Measurements from ENCODE around the gene COPA. TPM values are rescaled to one million over a fixed set of nuclear protein-coding genes. Genes with fewer than 3 reads are reported as not detected.
A peak's percentile ranks its signal among the peaks of the same experiment; 100 is the strongest.

Gene COPA
- polyA plus RNA-seq, 3 donors, result 76.7 to 199 (median 195) TPM

DNA sequence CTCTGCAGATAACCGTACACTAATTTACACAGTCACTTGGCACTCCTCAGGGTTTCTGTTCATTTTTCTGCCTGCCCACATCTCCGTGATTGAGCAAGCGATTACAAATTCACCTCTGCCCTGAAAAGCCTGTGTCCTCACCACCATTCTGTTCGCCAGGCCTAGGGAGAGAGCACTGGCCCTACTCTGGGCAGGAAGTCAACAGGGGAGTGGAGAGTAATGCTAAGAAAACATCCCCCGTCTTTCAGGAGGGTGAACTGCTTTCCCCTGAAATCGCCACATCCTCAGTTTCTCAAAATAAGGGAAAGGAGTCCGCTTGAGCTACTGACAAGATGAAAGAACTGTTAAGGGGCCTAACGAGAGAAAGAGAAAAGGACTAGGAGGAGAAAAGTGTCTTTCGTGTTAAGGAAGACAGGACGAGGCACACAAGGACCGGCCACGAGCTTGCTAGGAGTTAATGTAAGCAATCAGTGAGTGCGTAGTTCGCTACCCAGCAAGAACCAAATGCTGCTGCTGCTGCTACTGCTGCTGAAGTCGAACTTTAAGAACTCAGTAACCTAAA is 58.7 kb downstream of the COPA start:
- peak; percentile 17 to 54 (median 34) for DNase-seq
- Histone ChIP-seq H3K9ac (ENCODE audit: insufficient read depth, low read length, poor library complexity, severe bottlenecking) (peak overlapping the region; percentile 79), H3K9me3 (replicated peaks in 1 of 2; ENCODE audit: control insufficient read depth in 1 of 2, insufficient read depth in 1 of 2, low read length in 2 of 2) (no peaks in the 10 kb centered on the region), H3K27ac (ENCODE audit: low read depth in 1 of 2, low read length in 2 of 2) (peak overlapping the region; percentile 69 to 82), H4K20me1 (ENCODE audit: insufficient read depth, low read length) (no peaks in the 10 kb centered on the region), H3K4me2 (replicated peaks; ENCODE audit: extremely low read depth, low read length, poor library complexity, severe bottlenecking) (peak overlapping the region; percentile 90), H2AFZ (ENCODE audit: insufficient read depth, low read depth, low read length, poor library complexity, severe bottlenecking) (peak overlapping the region; percentile 82), H3K4me3 (replicated peaks in 1 of 3; ENCODE audit: low read depth in 2 of 3, low read length in 3 of 3) (peak overlapping the region; percentile 82 to 90 (median 83)), H3K27me3 (ENCODE audit: control insufficient read depth in 2 of 2, insufficient read depth in 2 of 2, low read length in 2 of 2) (no peaks in the 10 kb centered on the region), H3K36me3 (replicated peaks in 1 of 2; ENCODE audit: control insufficient read depth in 1 of 2, insufficient read depth in 2 of 2, low read length in 2 of 2) (peaks cover 46 to 50% of the 10 kb centered on the region in 2 donors), H3K4me1 (ENCODE audit: control insufficient read depth in 1 of 2, insufficient read depth in 2 of 2, low read length in 2 of 2) (peaks cover 19 to 22% of the 10 kb centered on the region in 2 donors), H3K79me2 (ENCODE audit: insufficient read depth, low read length) (peaks cover 22% of the 10 kb centered on the region)
- Mint-ChIP-seq H3K36me3 (peaks cover 48 to 52% of the 10 kb centered on the region in 2 donors), H3K27me3 (ENCODE audit: low read depth in 3 of 3) (peaks cover 0 to 7% (median 0%) of the 10 kb centered on the region in 3 donors), H3K27ac (peak overlapping the region; percentile 86 to 96 (median 94)), H3K9me3 (peaks cover 0 to 3% (median 0%) of the 10 kb centered on the region in 7 donors), H3K4me3 (peak overlapping the region; percentile 92 to 97), H3K4me1 (peaks cover 20% of the 10 kb centered on the region)
- no peak for TF ChIP-seq CTCF (IDR thresholded peaks at IDR 0.05)
- intact Hi-C loops (cut with micrococcal nuclease), result loop anchor here (2.0 to 10.0 kb wide), 4 partner anchors 20 to 180 kb away; partner anchors contain the start of genes COPA (in 1 of the 2), DCAF8 (in 1 of the 2) and NCSTN (in 1 of the 2)
- WGBS (ENCODE audit: insufficient coverage), result 0% methylated on average over 7 of the region's 15 CpGs

DNA sequence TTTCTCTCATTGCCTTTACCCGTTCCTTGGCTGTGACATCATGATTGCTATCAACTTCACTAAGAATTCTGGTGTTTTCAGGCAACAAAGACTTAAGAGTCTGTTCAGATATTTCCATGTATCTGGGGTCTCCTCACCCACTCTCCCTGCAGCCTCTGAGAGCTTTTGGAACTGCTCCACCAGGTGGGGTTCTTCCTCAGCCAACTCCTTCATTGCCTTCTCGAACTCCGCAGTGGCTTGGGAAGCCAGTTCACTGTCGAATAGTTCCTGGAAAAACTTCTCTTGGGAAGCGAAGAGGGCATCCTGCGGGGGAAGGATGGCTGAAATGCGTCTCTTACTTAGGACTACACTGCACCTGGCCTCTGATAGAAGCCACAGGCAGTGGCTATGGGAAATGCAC is 60.2 kb downstream of the COPA start:
- peaks cover 50 to 54% of the 10 kb centered on the region in 2 donors for H3K36me3 Mint-ChIP-seq
- H3K36me3 ChIP-seq (replicated peaks in 1 of 2; ENCODE audit: control insufficient read depth in 1 of 2, insufficient read depth in 2 of 2, low read length in 2 of 2), result peaks cover 51 to 56% of the 10 kb centered on the region in 2 donors
- no peak overlapping the region for H3K4me3 ChIP-seq (replicated peaks in 1 of 3; ENCODE audit: low read depth in 2 of 3, low read length in 3 of 3)
- no peak for TF ChIP-seq CTCF (IDR thresholded peaks at IDR 0.05)
- H3K4me1 Mint-ChIP-seq, result peaks cover 20% of the 10 kb centered on the region
- H3K4me3 Mint-ChIP-seq, result no peak overlapping the region
- H3K4me2 ChIP-seq (replicated peaks; ENCODE audit: extremely low read depth, low read length, poor library complexity, severe bottlenecking), result no peak overlapping the region
- no peak for DNase-seq
- H3K79me2 ChIP-seq (ENCODE audit: insufficient read depth, low read length), result peaks cover 22% of the 10 kb centered on the region
- peaks cover 19 to 22% of the 10 kb centered on the region in 2 donors for H3K4me1 ChIP-seq (ENCODE audit: control insufficient read depth in 1 of 2, insufficient read depth in 2 of 2, low read length in 2 of 2)
- H3K27me3 ChIP-seq (ENCODE audit: control insufficient read depth in 2 of 2, insufficient read depth in 2 of 2, low read length in 2 of 2), result no peaks in the 10 kb centered on the region
- WGBS (ENCODE audit: insufficient coverage), result 98% methylated on average over 6 of the region's 7 CpGs
- H3K9me3 ChIP-seq (replicated peaks in 1 of 2; ENCODE audit: control insufficient read depth in 1 of 2, insufficient read depth in 1 of 2, low read length in 2 of 2), result no peaks in the 10 kb centered on the region
- H3K27me3 Mint-ChIP-seq (ENCODE audit: low read depth in 3 of 3), result peaks cover 0 to 7% (median 0%) of the 10 kb centered on the region in 3 donors
- intact Hi-C loops (cut with micrococcal nuclease), result loop anchor here in 1 of 2 donors (10.0 kb wide), 2 partner anchors 62 to 178 kb away; partner anchors contain the start of genes COPA and NCSTN
- H3K9me3 Mint-ChIP-seq, result peaks cover 0 to 3% (median 0%) of the 10 kb centered on the region in 7 donors
- H3K27ac Mint-ChIP-seq, result no peak overlapping the region
- no peaks in the 10 kb centered on the region for H4K20me1 ChIP-seq (ENCODE audit: insufficient read depth, low read length)
- H3K9ac ChIP-seq (ENCODE audit: insufficient read depth, low read length, poor library complexity, severe bottlenecking), result no peak overlapping the region
- no peak overlapping the region for H2AFZ ChIP-seq (ENCODE audit: insufficient read depth, low read depth, low read length, poor library complexity, severe bottlenecking)
- H3K27ac ChIP-seq (ENCODE audit: low read depth in 1 of 2, low read length in 2 of 2), result peak overlapping the region in 1 of 2 donors; percentile 82
